ENCODE results near the gene ISM1.

DNA sequence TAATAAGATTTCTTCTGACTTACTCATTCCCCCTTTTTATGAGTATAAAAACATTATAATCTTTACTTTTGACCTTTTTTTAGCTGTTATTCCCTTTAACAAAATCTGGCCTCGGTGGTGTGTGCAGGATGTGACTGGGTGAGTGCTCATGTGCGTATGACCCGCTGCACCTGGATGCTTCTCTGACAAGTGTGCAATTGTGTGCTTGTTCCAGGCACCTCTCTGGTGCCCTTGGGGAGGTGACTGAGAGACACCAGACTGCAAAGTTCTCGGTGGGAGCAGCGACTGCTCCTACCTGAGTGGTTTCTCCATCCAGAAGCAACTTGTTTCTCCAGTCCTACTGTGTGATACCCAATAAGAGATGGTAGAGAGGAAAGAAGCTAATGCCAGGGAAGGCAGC is 65.0 kb downstream of the ISM1 start:
- TF ChIP-seq, protein P1, sequence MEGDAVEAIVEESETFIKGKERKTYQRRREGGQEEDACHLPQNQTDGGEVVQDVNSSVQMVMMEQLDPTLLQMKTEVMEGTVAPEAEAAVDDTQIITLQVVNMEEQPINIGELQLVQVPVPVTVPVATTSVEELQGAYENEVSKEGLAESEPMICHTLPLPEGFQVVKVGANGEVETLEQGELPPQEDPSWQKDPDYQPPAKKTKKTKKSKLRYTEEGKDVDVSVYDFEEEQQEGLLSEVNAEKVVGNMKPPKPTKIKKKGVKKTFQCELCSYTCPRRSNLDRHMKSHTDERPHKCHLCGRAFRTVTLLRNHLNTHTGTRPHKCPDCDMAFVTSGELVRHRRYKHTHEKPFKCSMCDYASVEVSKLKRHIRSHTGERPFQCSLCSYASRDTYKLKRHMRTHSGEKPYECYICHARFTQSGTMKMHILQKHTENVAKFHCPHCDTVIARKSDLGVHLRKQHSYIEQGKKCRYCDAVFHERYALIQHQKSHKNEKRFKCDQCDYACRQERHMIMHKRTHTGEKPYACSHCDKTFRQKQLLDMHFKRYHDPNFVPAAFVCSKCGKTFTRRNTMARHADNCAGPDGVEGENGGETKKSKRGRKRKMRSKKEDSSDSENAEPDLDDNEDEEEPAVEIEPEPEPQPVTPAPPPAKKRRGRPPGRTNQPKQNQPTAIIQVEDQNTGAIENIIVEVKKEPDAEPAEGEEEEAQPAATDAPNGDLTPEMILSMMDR (IDR thresholded peaks at IDR 0.05), result no peak
- TF ChIP-seq POLR2AphosphoS5 (IDR thresholded peaks at IDR 0.05), result no peak
- TF ChIP-seq POLR2A (IDR thresholded peaks at IDR 0.05; ENCODE audit: low read depth), result no peak

Measured in esophagus muscularis mucosa (tissue), 3 donors.